ENCODE results near the gene CC2D1A. TPM values are rescaled to one million over a fixed set of nuclear protein-coding genes. Genes with fewer than 3 reads are reported as not detected.

The CC2D1A gene
- total RNA-seq, 6 donors from 2014 or later = 30.4 to 95.3 (median 35.3) TPM

GRCh38 chr19:13881251-13881691 is 24.7 kb upstream of the CC2D1A start:
- TF ChIP-seq POLR2A (IDR thresholded peaks at IDR 0.05) = no peak
- no peak for TF ChIP-seq CTCF (IDR thresholded peaks at IDR 0.05)
- no peak for TF ChIP-seq POLR2AphosphoS5 (IDR thresholded peaks at IDR 0.05)
- no peak for TF ChIP-seq EP300 (IDR thresholded peaks at IDR 0.05)
- H3K9me3 ChIP-seq = no peaks in the 10 kb centered on the region
- H3K27ac ChIP-seq = peak overlapping the region; percentile 30 to 86 (median 70)
- H3K27me3 ChIP-seq = no peaks in the 10 kb centered on the region
- no peaks in the 10 kb centered on the region for H3K36me3 ChIP-seq
- ATAC-seq (ENCODE audit: low FRiP score in 2 of 2) (no peak), DNase-seq (no peak)
- 49 to 53% methylated on average over 10 to 12 of the region's 12 CpGs for WGBS, 2 donors
- peaks cover 22 to 42% (median 33%) of the 10 kb centered on the region in 4 donors for H3K4me1 ChIP-seq
- H3K4me3 ChIP-seq = no peak overlapping the region

- no peak for TF ChIP-seq EP300 (IDR thresholded peaks at IDR 0.05)
- TF ChIP-seq CTCF (IDR thresholded peaks at IDR 0.05) = no peak
- TF ChIP-seq POLR2AphosphoS5 (IDR thresholded peaks at IDR 0.05) = no peak
- TF ChIP-seq POLR2A (IDR thresholded peaks at IDR 0.05) = no peak
- Histone ChIP-seq H3K4me3 (no peak overlapping the region), H3K36me3 (no peaks in the 10 kb centered on the region), H3K9me3 (no peaks in the 10 kb centered on the region), H3K4me1 (peaks cover 22 to 42% (median 33%) of the 10 kb centered on the region in 4 donors), H3K27ac (peak overlapping the region in 3 of 4 donors; percentile 30 to 83 (median 56)), H3K27me3 (no peaks in the 10 kb centered on the region)
- no peak for ATAC-seq (ENCODE audit: low FRiP score in 2 of 2)
- WGBS, 2 donors = 40 to 69% methylated on average over 5 to 16 of the region's 17 CpGs
- DNase-seq = peak; percentile 42 to 52
These were observed 24.1 kb upstream of the CC2D1A start for GRCh38 chr19:13881692-13882418.

GRCh38 chr19:13882419-13882795 is 23.6 kb upstream of the CC2D1A start:
- H3K4me1 ChIP-seq = peaks cover 22 to 42% (median 33%) of the 10 kb centered on the region in 4 donors
- 82 to 84% methylated on average over 3 to 5 of the region's 5 CpGs for WGBS, 2 donors
- H3K4me3 ChIP-seq = no peak overlapping the region
- H3K27ac ChIP-seq = peak overlapping the region in 2 of 4 donors; percentile 56 to 83
- no peak for ATAC-seq (ENCODE audit: low FRiP score in 2 of 2)
- no peak for TF ChIP-seq CTCF (IDR thresholded peaks at IDR 0.05)
- TF ChIP-seq POLR2AphosphoS5 (IDR thresholded peaks at IDR 0.05) = no peak
- TF ChIP-seq POLR2A (IDR thresholded peaks at IDR 0.05) = no peak
- TF ChIP-seq EP300 (IDR thresholded peaks at IDR 0.05) = no peak
- DNase-seq = no peak
- no peaks in the 10 kb centered on the region for H3K36me3 ChIP-seq
- no peaks in the 10 kb centered on the region for H3K9me3 ChIP-seq
- no peaks in the 10 kb centered on the region for H3K27me3 ChIP-seq

- H3K4me1 ChIP-seq = peaks cover 22 to 42% (median 33%) of the 10 kb centered on the region in 4 donors
- DNase-seq (no peak), ATAC-seq (ENCODE audit: low FRiP score in 2 of 2) (no peak)
- TF ChIP-seq CTCF (IDR thresholded peaks at IDR 0.05) (no peak), POLR2A (IDR thresholded peaks at IDR 0.05) (no peak), POLR2AphosphoS5 (IDR thresholded peaks at IDR 0.05) (no peak), EP300 (IDR thresholded peaks at IDR 0.05) (no peak)
- 90 to 98% methylated on average over 7 to 12 of the region's 12 CpGs for WGBS, 2 donors
- no peak overlapping the region for H3K4me3 ChIP-seq
- no peak overlapping the region for H3K27ac ChIP-seq
- H3K27me3 ChIP-seq = no peaks in the 10 kb centered on the region
- H3K36me3 ChIP-seq = no peaks in the 10 kb centered on the region
- H3K9me3 ChIP-seq = no peaks in the 10 kb centered on the region
These were observed 23.2 kb upstream of the CC2D1A start for GRCh38 chr19:13882836-13883235.

Data from upper lobe of left lung (tissue), 6 donors.